ENCODE measurements around the gene PRDM16.

GRCh38 chr1:3283849-3284248 lies 214.8 kb downstream of the PRDM16 start:
- TF ChIP-seq CTCF (IDR thresholded peaks at IDR 0.05): peak; percentile 62; the same call in 1 of the 2 replicates
- no peak for TF ChIP-seq KAT7 (CRISPR knock-in tag; IDR thresholded peaks at IDR 0.05; ENCODE audit: borderline replicate concordance)
- TF ChIP-seq ELF4 (CRISPR knock-in tag; IDR thresholded peaks at IDR 0.05; ENCODE audit: low read depth): no peak
